HCT116 (cell line): ENCODE measurements around the gene GALNT2. TPM values are rescaled to one million over a fixed set of nuclear protein-coding genes. Genes with fewer than 3 reads are reported as not detected.

Experiments used
- ATAC-seq: fragments of 200-7000 bp; cut with Tn5 transposase; 2 replicates; pipeline ENCODE4 v1.9.1; 2020; ENCODE audit warnings: mild to moderate bottlenecking, moderate library complexity
- BruUV-seq: library from RNA; stranded (reverse); fragments of 400-500 nt; replicated peaks from 2 replicates; lab custom pipeline; 2021; lab: Mats Ljungman, UMichigan
- CTCF ChIA-PET: fragments of 300-600 bp; sonication (Branson Sonifier 250); formaldehyde crosslinking; loops from one replicate; lab custom pipeline; 2021; ENCODE audit warnings: antibody characterized with exemption; lab: Charles Lee
- POLR2A ChIA-PET: fragments of 300-600, 350-600 bp; sonication (Branson Sonifier 250); formaldehyde crosslinking; loops from one replicate; lab custom pipeline; 2021; ENCODE audit warnings: antibody characterized with exemption; lab: Charles Lee
- RAD21 ChIA-PET, 2 experiments: fragments of 300-600 bp; sonication (Branson Sonifier 250); formaldehyde crosslinking; loops; one replicate each; lab custom pipeline; 2023; ENCODE audit warnings: low total read pairs in 2 of 2; ENCODE audit not compliant: uncharacterized antibody in 2 of 2, unreplicated experiment in 2 of 2, low non-redundant PET in 1 of 2; lab: Charles Lee
- DNase-seq: peaks from one replicate; pipeline ENCODE4 v3.0.0-alpha.2; 2010; ENCODE audit warnings: low read depth, low spot score
- H2AFZ ChIP-seq: fragments of 200-600 bp; shearing (Covaris generic), sonication (generic); 2 replicates; pipeline ENCODE4 v1.6.1; 2017; ENCODE audit warnings: low read depth, mixed run types, mixed read lengths, antibody characterized with exemption, low read length; ENCODE audit not compliant: poor library complexity, severe bottlenecking
- H3K27ac ChIP-seq: 2 replicates; pipeline ENCODE4 v1.5.1; 2012; ENCODE audit warnings: low read depth, low read length
- H3K27me3 ChIP-seq: fragments of 200-600 bp; sonication (generic); 2 replicates; pipeline ENCODE4 v1.6.1; 2016; ENCODE audit warnings: mixed run types, low read length, mixed read lengths; ENCODE audit not compliant: insufficient read depth
- H3K36me3 ChIP-seq, 2 experiments: fragments of 200-500 bp in 1 of 2; fragments of 200-600 bp in 1 of 2; sonication (Bioruptor generic) in 1 of 2; sonication (generic) in 1 of 2; 2 replicates each; pipeline versions ENCODE4 v1.5.1 to v1.6.1; 2014 to 2016; ENCODE audit warnings: low read length in 2 of 2, inconsistent platforms in 1 of 2, mixed read lengths in 1 of 2, mixed run types in 1 of 2; ENCODE audit not compliant: insufficient read depth in 2 of 2, control insufficient read depth in 1 of 2
- H3K4me1 ChIP-seq, 2 experiments: fragments of 200-600 bp in 1 of 2; sonication (generic) in 1 of 2; 2 replicates each; pipeline versions ENCODE4 v1.5.1 to v1.6.1; 2012 to 2017; ENCODE audit warnings: low read length in 2 of 2, inconsistent platforms in 1 of 2, mild to moderate bottlenecking in 1 of 2, mixed read lengths in 1 of 2, mixed run types in 1 of 2, moderate library complexity in 1 of 2; ENCODE audit not compliant: insufficient read depth in 2 of 2, control insufficient read depth in 1 of 2
- H3K4me2 ChIP-seq: fragments of 200-600 bp; sonication (generic); 2 replicates; pipeline ENCODE4 v1.6.1; 2017; ENCODE audit warnings: mixed run types, low read length, mixed read lengths
- H3K4me3 ChIP-seq, 2 experiments: fragments of 200-600 bp in 1 of 2; sonication (generic) in 1 of 2; replicated peaks in 1 of 2; 2 replicates each; pipeline ENCODE4 v1.5.1; 2011 to 2016; ENCODE audit warnings: low read length in 2 of 2, control low read depth in 1 of 2, low read depth in 1 of 2, mild to moderate bottlenecking in 1 of 2, mixed read lengths in 1 of 2, mixed run types in 1 of 2
- H3K79me2 ChIP-seq: fragments of 200-600 bp; sonication (generic); 2 replicates; pipeline ENCODE4 v1.6.1; 2017; ENCODE audit warnings: mild to moderate bottlenecking, mixed run types, low read length, moderate library complexity, mixed read lengths; ENCODE audit not compliant: insufficient read depth
- H3K9ac ChIP-seq: fragments of 200-600 bp; sonication (generic); 2 replicates; pipeline ENCODE4 v1.6.1; 2016; ENCODE audit warnings: low read length, mixed read lengths
- H3K9me2 ChIP-seq: fragments of 200-600 bp; sonication (generic), shearing (Covaris generic); 2 replicates; pipeline ENCODE4 v1.6.1; 2017; ENCODE audit warnings: mixed run types, mild to moderate bottlenecking, moderate library complexity; ENCODE audit not compliant: insufficient read depth
- H3K9me3 ChIP-seq, 2 experiments: fragments of 200-500 bp in 1 of 2; fragments of 200-600 bp in 1 of 2; sonication (Bioruptor generic) in 1 of 2; sonication (generic) in 1 of 2; 2 replicates each; pipeline ENCODE4 v1.6.1; 2014 to 2017; ENCODE audit warnings: low read length in 2 of 2, mixed read lengths in 2 of 2, inconsistent platforms in 1 of 2, low read depth in 1 of 2, mild to moderate bottlenecking in 1 of 2, mixed run types in 1 of 2, moderate library complexity in 1 of 2; ENCODE audit not compliant: control insufficient read depth in 1 of 2, insufficient read depth in 1 of 2
- H4K20me1 ChIP-seq: fragments of 200-600 bp; sonication (generic), shearing (Covaris generic); 2 replicates; pipeline ENCODE4 v1.6.1; 2017; ENCODE audit warnings: mixed run types, mild to moderate bottlenecking, moderate library complexity; ENCODE audit not compliant: insufficient read depth
- EGR1 ChIP-seq: IDR thresholded peaks from 2 replicates; pipeline ENCODE4 v1.6.1; 2012; ENCODE audit warnings: low read depth
- EZH2 ChIP-seq: fragments of 200-600 bp; sonication (generic); IDR thresholded peaks from 2 replicates; pipeline ENCODE4 v1.6.1; 2017; ENCODE audit warnings: antibody characterized with exemption, mixed run types
- JUND ChIP-seq: IDR thresholded peaks from 2 replicates; pipeline ENCODE4 v1.6.1; 2012
- POLR2AphosphoS5 ChIP-seq: IDR thresholded peaks from 2 replicates; pipeline ENCODE4 v1.6.1; 2011; ENCODE audit warnings: mild to moderate bottlenecking, low read depth, low read length, moderate library complexity
- YY1 ChIP-seq: IDR thresholded peaks from 2 replicates; pipeline ENCODE4 v1.6.1; 2011; ENCODE audit warnings: low read length, low read depth, moderate library complexity, mild to moderate bottlenecking; ENCODE audit not compliant: insufficient replicate concordance; ENCODE audit errors: extremely low read depth
- intact Hi-C: fragments of 100-400 bp; cut with micrococcal nuclease; formaldehyde crosslinking; loops from 2 replicates; pipeline ENCODE4 v1.10.0; 2022
- total RNA-seq: library from RNA; stranded (reverse); gene quantifications from one replicate; pipeline ENCODE4 v1.2.1, GENCODE V29; 2021; ENCODE audit not compliant: unreplicated experiment
- TF ChIP-seq, protein P1 (sequence below): IDR thresholded peaks from 2 replicates; pipeline ENCODE4 v1.6.1; 2012
- TF ChIP-seq, protein P2 (sequence below): IDR thresholded peaks from 2 replicates; pipeline ENCODE4 v1.6.1; 2012
- TF ChIP-seq, protein P3 (sequence below), 3 experiments: fragments of 200-600 bp in 1 of 3; sonication (generic) in 1 of 3; IDR thresholded peaks in 2 of 3; conservative IDR thresholded peaks in 1 of 3; 2 replicates each; pipeline ENCODE4 v1.5.1; 2012 to 2017; ENCODE audit warnings: low read depth in 2 of 3, low read length in 2 of 3, antibody characterized with exemption in 1 of 3, borderline replicate concordance in 1 of 3, control low read depth in 1 of 3, mild to moderate bottlenecking in 1 of 3, mixed read lengths in 1 of 3, mixed run types in 1 of 3, moderate library complexity in 1 of 3; ENCODE audit not compliant: insufficient read depth in 1 of 3

The GALNT2 gene
- total RNA-seq, 1 experiment from 2014 or later = 40.8 TPM

DNA sequence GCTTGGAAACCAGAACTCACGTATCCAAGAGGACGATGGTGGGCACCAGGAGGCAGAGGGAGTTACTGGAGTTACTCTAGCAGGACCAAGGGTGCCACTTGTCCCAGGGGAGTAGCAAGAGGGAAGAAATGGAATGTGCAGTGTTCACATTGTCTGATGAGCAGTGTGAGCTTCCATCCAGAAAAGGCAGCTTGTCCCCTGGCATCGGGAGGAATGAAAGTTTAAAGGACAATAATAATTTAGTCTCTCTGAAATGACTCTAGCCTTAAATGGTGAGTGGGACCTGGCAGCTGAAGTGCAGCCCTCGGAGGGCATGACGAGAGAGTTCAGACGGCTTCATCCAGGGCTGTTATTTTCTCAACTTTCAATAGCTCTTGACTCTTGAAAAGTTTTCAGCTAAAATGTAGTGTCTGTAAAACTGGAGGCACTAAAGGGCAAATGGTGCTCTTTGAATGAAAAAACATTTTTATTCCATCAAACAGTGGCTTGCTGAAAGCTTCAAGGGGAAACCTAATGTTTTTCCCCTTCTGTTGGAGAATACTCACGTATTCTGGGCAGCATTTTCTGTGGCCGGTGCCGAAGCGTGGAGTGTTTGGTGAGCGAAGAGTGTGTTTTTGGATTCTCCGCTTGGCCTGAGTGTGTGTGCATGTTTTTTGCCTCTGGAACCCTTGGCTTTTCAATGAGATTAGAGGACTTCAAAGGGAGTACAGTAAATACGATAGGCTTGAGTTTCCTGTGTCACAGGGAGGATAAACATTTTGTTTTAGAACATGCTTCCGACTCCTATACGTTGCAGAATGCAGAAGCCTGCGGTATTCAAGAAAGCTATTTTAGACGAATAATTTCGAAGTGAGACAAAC is 157.3 kb downstream of the GALNT2 start:
- DNase-seq (no peak), ATAC-seq (no peak)
- ChIA-PET RAD21 (no interaction called here), POLR2A (no interaction called here), CTCF (no interaction called here)
- no peak overlapping the region for H3K27ac ChIP-seq
- no peaks in the 10 kb centered on the region; the same call in 1 of the 2 replicates for H3K9me2 ChIP-seq
- H3K9me3 ChIP-seq = no peaks in the 10 kb centered on the region
- no peaks in the 10 kb centered on the region for H3K4me1 ChIP-seq
- no peak overlapping the region for H2AFZ ChIP-seq
- H3K27me3 ChIP-seq = no peaks in the 10 kb centered on the region
- no peaks in the 10 kb centered on the region for H3K36me3 ChIP-seq
- H4K20me1 ChIP-seq = no peaks in the 10 kb centered on the region
- TF ChIP-seq POLR2AphosphoS5 (no peak), EGR1 (no peak), EZH2 (no peak), YY1 (no peak), JUND (no peak)
- TF ChIP-seq, protein P1, sequence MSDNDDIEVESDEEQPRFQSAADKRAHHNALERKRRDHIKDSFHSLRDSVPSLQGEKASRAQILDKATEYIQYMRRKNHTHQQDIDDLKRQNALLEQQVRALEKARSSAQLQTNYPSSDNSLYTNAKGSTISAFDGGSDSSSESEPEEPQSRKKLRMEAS = no peak
- TF ChIP-seq, protein P2, sequence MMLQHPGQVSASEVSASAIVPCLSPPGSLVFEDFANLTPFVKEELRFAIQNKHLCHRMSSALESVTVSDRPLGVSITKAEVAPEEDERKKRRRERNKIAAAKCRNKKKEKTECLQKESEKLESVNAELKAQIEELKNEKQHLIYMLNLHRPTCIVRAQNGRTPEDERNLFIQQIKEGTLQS = no peak
- TF ChIP-seq, protein P3, sequence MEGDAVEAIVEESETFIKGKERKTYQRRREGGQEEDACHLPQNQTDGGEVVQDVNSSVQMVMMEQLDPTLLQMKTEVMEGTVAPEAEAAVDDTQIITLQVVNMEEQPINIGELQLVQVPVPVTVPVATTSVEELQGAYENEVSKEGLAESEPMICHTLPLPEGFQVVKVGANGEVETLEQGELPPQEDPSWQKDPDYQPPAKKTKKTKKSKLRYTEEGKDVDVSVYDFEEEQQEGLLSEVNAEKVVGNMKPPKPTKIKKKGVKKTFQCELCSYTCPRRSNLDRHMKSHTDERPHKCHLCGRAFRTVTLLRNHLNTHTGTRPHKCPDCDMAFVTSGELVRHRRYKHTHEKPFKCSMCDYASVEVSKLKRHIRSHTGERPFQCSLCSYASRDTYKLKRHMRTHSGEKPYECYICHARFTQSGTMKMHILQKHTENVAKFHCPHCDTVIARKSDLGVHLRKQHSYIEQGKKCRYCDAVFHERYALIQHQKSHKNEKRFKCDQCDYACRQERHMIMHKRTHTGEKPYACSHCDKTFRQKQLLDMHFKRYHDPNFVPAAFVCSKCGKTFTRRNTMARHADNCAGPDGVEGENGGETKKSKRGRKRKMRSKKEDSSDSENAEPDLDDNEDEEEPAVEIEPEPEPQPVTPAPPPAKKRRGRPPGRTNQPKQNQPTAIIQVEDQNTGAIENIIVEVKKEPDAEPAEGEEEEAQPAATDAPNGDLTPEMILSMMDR (IDR thresholded peaks at IDR 0.05 in 2 of 3, conservative IDR thresholded peaks at IDR 0.05 in 1 of 3; ENCODE audit: borderline replicate concordance in 1 of 3, insufficient read depth in 1 of 3, low read depth in 2 of 3, low read length in 2 of 3) = no peak
- intact Hi-C loops = no loop called here
- H3K79me2 ChIP-seq = no peaks in the 10 kb centered on the region
- no TSS peak for BruUV-seq
- H3K4me3 ChIP-seq = no peak overlapping the region
- no peak overlapping the region for H3K9ac ChIP-seq
- no peak overlapping the region for H3K4me2 ChIP-seq
